A549 (cell line): ENCODE data around the gene GPI. TPM values are rescaled to one million over a fixed set of nuclear protein-coding genes. Genes with fewer than 3 reads are reported as not detected.
A peak's percentile ranks its signal among the peaks of the same experiment; 100 is the strongest.

Experiments
- ATAC-seq, 2 experiments: fragments of 200-7000 bp in 1 of 2; fragments of >200 bp in 1 of 2; cut with Nextera tagmentation in 1 of 2; cut with Tn5 transposase in 1 of 2; 3 replicates each; pipeline versions ENCODE4 v1.8.0 to v1.9.1; 2018 to 2020; ENCODE audit warnings: mild to moderate bottlenecking in 1 of 2, moderate library complexity in 1 of 2
- CTCF ChIA-PET: fragments of 300-600 bp; sonication (Branson Sonifier 250); formaldehyde crosslinking; extraction: SDS; loops from one replicate; lab custom pipeline; 2021; ENCODE audit warnings: antibody characterized with exemption, inconsistent platforms; lab: Yijun Ruan, JAX
- POLR2A ChIA-PET: fragments of 350-600 bp; formaldehyde crosslinking; extraction: SDS; loops from one replicate; lab custom pipeline; 2021; ENCODE audit warnings: antibody characterized with exemption, inconsistent platforms; lab: Yijun Ruan, JAX
- DNase-seq, 2 experiments: peaks; one replicate each; pipeline versions ENCODE4 v3.0.0 to v3.0.0-alpha.2; 2011 to 2016; ENCODE audit warnings: low read depth in 1 of 2, low spot score in 1 of 2
- FAIRE-seq: peaks from 2 replicates; lab custom pipeline; 2011; peaks lifted over from hg19 to GRCh38; lab: Jason Lieb, UNC
- H3K27ac ChIP-seq, 2 experiments: fragments of >200 bp; sonication (Bioruptor Twin); formaldehyde crosslinking; 3 replicates each; pipeline ENCODE4 v1.5.1; 2016 to 2017
- H3K4me1 ChIP-seq: fragments of >200 bp; sonication (Bioruptor Twin); formaldehyde crosslinking; 3 replicates; pipeline ENCODE4 v1.6.1; 2016
- H3K4me2 ChIP-seq: fragments of >200 bp; sonication (Bioruptor Twin); formaldehyde crosslinking; 3 replicates; pipeline ENCODE4 v1.6.1; 2016
- H3K4me3 ChIP-seq: fragments of >200 bp; sonication (Bioruptor Twin); formaldehyde crosslinking; 3 replicates; pipeline ENCODE4 v1.5.1; 2016
- H3K9me3 ChIP-seq: fragments of >200 bp; sonication (Bioruptor Twin); formaldehyde crosslinking; 3 replicates; pipeline ENCODE4 v1.6.1; 2016
- BHLHE40 ChIP-seq: IDR thresholded peaks from 2 replicates; pipeline ENCODE4 v1.6.1; 2012; ENCODE audit warnings: low read depth, low read length, inconsistent platforms
- CBX2 ChIP-seq: fragments of 200-600 bp; sonication (generic); IDR thresholded peaks from 2 replicates; pipeline ENCODE4 v1.6.1; 2016; ENCODE audit warnings: low read depth, mild to moderate bottlenecking, borderline replicate concordance
- CBX8 ChIP-seq: fragments of 200-600 bp; sonication (generic); IDR thresholded peaks from 2 replicates; pipeline ENCODE4 v1.6.1; 2016
- CEBPB ChIP-seq, 2 experiments: fragments of >200 bp in 1 of 2; sonication (Bioruptor Twin) in 1 of 2; formaldehyde crosslinking in 1 of 2; IDR thresholded peaks; 2 replicates each; pipeline ENCODE4 v1.6.1; 2012 to 2016
- CHD2 ChIP-seq: fragments of 150-350 bp; IDR thresholded peaks from 2 replicates; pipeline ENCODE4 v1.6.1; 2014; ENCODE audit warnings: low read length; ENCODE audit not compliant: partially characterized antibody
- EHMT2 ChIP-seq: fragments of 200-600 bp; sonication (generic); IDR thresholded peaks from 2 replicates; pipeline ENCODE4 v1.6.1; 2016; ENCODE audit warnings: antibody characterized with exemption, low read depth, mild to moderate bottlenecking, moderate library complexity
- EP300 ChIP-seq, 2 experiments: fragments of >200 bp; sonication (Bioruptor Twin); formaldehyde crosslinking; IDR thresholded peaks; 2 replicates in 1 of 2; 3 replicates in 1 of 2; pipeline ENCODE4 v1.6.1; 2016 to 2017
- FOSB ChIP-seq: fragments of 250-450 bp; sonication (Bioruptor Pico); IDR thresholded peaks from 2 replicates; pipeline ENCODE4 v1.5.0; 2020; ENCODE audit warnings: mild to moderate bottlenecking, moderate library complexity
- FOSL2 ChIP-seq, 2 experiments: fragments of 450-650 bp in 1 of 2; fragments of >200 bp in 1 of 2; sonication (Bioruptor Twin) in 1 of 2; formaldehyde crosslinking; IDR thresholded peaks; 2 replicates each; pipeline versions ENCODE4 v1.5.0 to v1.6.1; 2016 to 2020; ENCODE audit warnings: mild to moderate bottlenecking in 1 of 2, moderate library complexity in 1 of 2
- FOXS1 ChIP-seq: fragments of 250-450 bp; sonication (Bioruptor Pico); IDR thresholded peaks from 2 replicates; pipeline ENCODE4 v1.5.0; 2020; ENCODE audit warnings: mild to moderate bottlenecking, moderate library complexity
- HDAC2 ChIP-seq: fragments of 200-600 bp; sonication (generic); IDR thresholded peaks from 2 replicates; pipeline ENCODE4 v1.6.1; 2016
- HES2 ChIP-seq: fragments of >200 bp; sonication (Bioruptor Twin); formaldehyde crosslinking; IDR thresholded peaks from 2 replicates; pipeline ENCODE4 v1.6.1; 2016
- HOXA7 ChIP-seq: fragments of 250-450 bp; sonication (Bioruptor Pico); IDR thresholded peaks from 2 replicates; pipeline ENCODE4 v1.5.0; 2020; ENCODE audit warnings: mild to moderate bottlenecking, moderate library complexity
- HOXB5 ChIP-seq: fragments of 250-450 bp; sonication (Bioruptor Pico); IDR thresholded peaks from 2 replicates; pipeline ENCODE4 v1.5.0; 2020; ENCODE audit warnings: mild to moderate bottlenecking, moderate library complexity
- JUN ChIP-seq, 2 experiments: fragments of >200 bp; sonication (Bioruptor Twin); formaldehyde crosslinking; IDR thresholded peaks; 2 replicates in 1 of 2; 3 replicates in 1 of 2; pipeline ENCODE4 v1.6.1; 2016 to 2017
- JUNB ChIP-seq: fragments of >200 bp; sonication (Bioruptor Twin); formaldehyde crosslinking; IDR thresholded peaks from 2 replicates; pipeline ENCODE4 v1.6.1; 2016
- MAFK ChIP-seq: fragments of 450-650 bp; IDR thresholded peaks from 2 replicates; pipeline ENCODE4 v1.6.1; 2014; ENCODE audit not compliant: partially characterized antibody
- MAX ChIP-seq: IDR thresholded peaks from 2 replicates; pipeline ENCODE4 v1.6.1; 2012
- MAZ ChIP-seq: fragments of 150-350 bp; IDR thresholded peaks from 2 replicates; pipeline ENCODE4 v1.6.1; 2014; ENCODE audit warnings: antibody characterized with exemption, low read depth, low read length, borderline replicate concordance
- MYC ChIP-seq: IDR thresholded peaks from 2 replicates; pipeline ENCODE4 v1.6.1; 2012; ENCODE audit warnings: mild to moderate bottlenecking, inconsistent platforms, low read length, improper control_type of control experiment, borderline replicate concordance
- NPAS2 ChIP-seq: fragments of 250-450 bp; sonication (Bioruptor Pico); IDR thresholded peaks from 2 replicates; pipeline ENCODE4 v1.8.0; 2022; ENCODE audit warnings: mild to moderate bottlenecking, moderate library complexity, borderline replicate concordance
- POLR2A ChIP-seq: IDR thresholded peaks from 2 replicates; pipeline ENCODE4 v1.6.1; 2012; ENCODE audit warnings: mild to moderate bottlenecking, low read length
- RFX5 ChIP-seq: fragments of 450-650 bp; IDR thresholded peaks from 2 replicates; pipeline ENCODE4 v1.7.1; 2014; ENCODE audit warnings: antibody characterized with exemption, mild to moderate bottlenecking, moderate library complexity
- SREBF2 ChIP-seq: fragments of 450-650 bp; IDR thresholded peaks from 2 replicates; pipeline ENCODE4 v1.6.1; 2014; ENCODE audit warnings: mild to moderate bottlenecking, moderate library complexity
- TFCP2L1 ChIP-seq: fragments of 250-450 bp; sonication (Bioruptor Pico); IDR thresholded peaks from 2 replicates; pipeline ENCODE4 v1.5.0; 2021; ENCODE audit warnings: mild to moderate bottlenecking
- TP53 ChIP-seq: fragments of 250-450 bp; sonication (Bioruptor Pico); IDR thresholded peaks from 2 replicates; pipeline ENCODE4 v1.5.0; 2021; ENCODE audit warnings: mild to moderate bottlenecking, moderate library complexity
- ZC3H11A ChIP-seq: fragments of 450-650 bp; IDR thresholded peaks from 2 replicates; pipeline ENCODE4 v1.6.1; 2014; ENCODE audit warnings: antibody characterized with exemption, mild to moderate bottlenecking
- ZFP36 ChIP-seq: fragments of 450-650 bp; IDR thresholded peaks from 2 replicates; pipeline ENCODE4 v1.6.1; 2014; ENCODE audit warnings: borderline replicate concordance; ENCODE audit not compliant: partially characterized antibody
- WGBS: methylation state at CpG from one replicate; pipeline ENCODE4 v1.1.6; 2017; ENCODE audit errors: missing lambda C conversion rate; 5-methylcytosine and 5-hydroxymethylcytosine counted together
- polyA plus RNA-seq, 4 experiments: library from polyadenylated mRNA; depleted of rRNA in 3 of 4; stranded (reverse); fragments of >200 nt; fragmentation: RNase III in 1 of 4; extraction: RNeasy Plus Mini Kit Qiagen cat#74134 plus additional on column Dnase treatment in 1 of 4; gene quantifications; 2 replicates in 3 of 4; 3 replicates in 1 of 4; pipeline ENCODE4 v1.2.3, GENCODE V29; 2011 to 2017
- TF ChIP-seq, protein P1 (sequence below): fragments of 200-600 bp; sonication (generic); IDR thresholded peaks from 2 replicates; pipeline ENCODE4 v1.6.1; 2016; ENCODE audit warnings: antibody characterized with exemption, mild to moderate bottlenecking, moderate library complexity
- TF ChIP-seq, protein P2 (sequence below): fragments of >200 bp; sonication (Bioruptor Twin); formaldehyde crosslinking; IDR thresholded peaks from 3 replicates; pipeline ENCODE4 v1.5.1; 2016

Gene GPI
- polyA plus RNA-seq, 2 of the 4 experiments (the other 2 are of a cell fraction) = 548 to 565 TPM

DNA sequence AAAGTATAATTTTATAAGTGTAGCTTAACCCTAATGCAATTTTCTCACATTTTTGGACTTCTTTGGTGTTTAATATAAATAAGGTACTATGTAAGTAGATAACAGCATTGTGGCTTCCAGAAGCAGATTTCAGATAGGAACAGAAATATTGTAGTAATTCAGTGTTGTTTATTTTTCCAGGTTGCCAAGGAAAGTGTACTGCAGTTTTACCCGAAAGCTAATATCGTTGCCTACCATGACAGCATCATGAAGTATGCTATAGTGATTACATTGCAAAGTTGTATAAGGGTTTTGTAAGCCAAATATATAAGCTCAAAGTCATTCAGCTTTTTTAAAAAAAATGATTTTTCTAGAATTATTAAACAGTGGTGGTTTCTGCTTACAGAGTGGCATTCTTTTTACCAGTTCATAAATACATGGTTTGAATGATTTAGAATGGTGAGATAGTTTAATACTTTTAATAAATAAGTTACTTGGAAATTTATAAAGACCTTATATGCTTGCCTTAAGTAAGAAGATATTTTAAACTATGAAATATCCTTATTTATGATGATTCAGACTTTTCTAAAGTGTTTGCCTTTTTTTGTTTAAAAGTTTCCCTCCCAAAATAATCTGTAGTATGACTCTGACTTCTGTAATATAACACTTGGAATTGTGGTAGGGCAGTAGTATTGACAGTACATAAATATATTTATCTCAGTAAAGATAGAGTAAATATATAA lies 66.8 kb downstream of the GPI start:
- FAIRE-seq = peak; percentile 36
- peaks cover 24% of the 10 kb centered on the region for H3K4me1 ChIP-seq
- ChIA-PET CTCF (interaction anchor here (0.7 to 3.0 kb wide), 11 partner anchors 9 to 85 kb away, joined by 3 to 19 read pairs (median 4); no protein-coding TSS in a partner anchor), POLR2A (no interaction called here)
- no peaks in the 10 kb centered on the region for H3K9me3 ChIP-seq
- H3K4me2 ChIP-seq = peak overlapping the region; percentile 86; the same call in 2 of the 3 replicates
- DNase-seq = no peak
- H3K4me3 ChIP-seq = no peak overlapping the region
- TF ChIP-seq MAFK (peak; percentile 33), SREBF2 (no peak)
- no peak for ATAC-seq
- H3K27ac ChIP-seq = no peak overlapping the region
- 87% methylated on average over 2 of the region's 2 CpGs for WGBS

GRCh38 chr19:34432797-34433196 lies 67.8 kb downstream of the GPI start:
- no peak for ATAC-seq
- peaks cover 24% of the 10 kb centered on the region for H3K4me1 ChIP-seq
- ChIA-PET POLR2A (no interaction called here), CTCF (interaction anchor here (0.6 to 3.0 kb wide), 3 partner anchors 18 to 44 kb away, joined by 3 to 19 read pairs (median 4); no protein-coding TSS in a partner anchor)
- H3K9me3 ChIP-seq = no peaks in the 10 kb centered on the region
- WGBS = 96% methylated on average over 5 of the region's 5 CpGs
- DNase-seq = peak in 1 of 2 experiments; percentile 31
- H3K4me2 ChIP-seq = no peak overlapping the region
- H3K4me3 ChIP-seq = no peak overlapping the region
- FAIRE-seq = no peak
- 0 out of 5 replicates have a peak, but pooled peaks of 1 of the 2 experiments have one; percentile 23 for TF ChIP-seq JUN (IDR thresholded peaks at IDR 0.05)
- no peak for TF ChIP-seq EHMT2
- no peak for TF ChIP-seq ZFP36
- TF ChIP-seq, all 56 proteins: peak for 1
- no peak overlapping the region for H3K27ac ChIP-seq

GRCh38 chr19:34436716-34437115 lies 71.7 kb downstream of the GPI start:
- FAIRE-seq (peak; percentile 96), ATAC-seq (no peak)
- WGBS = 93% methylated on average over 3 of the region's 3 CpGs

GRCh38 chr19:34448191-34448590 lies 83.2 kb downstream of the GPI start:
- no peak overlapping the region for H3K4me3 ChIP-seq
- H3K4me1 ChIP-seq = no peaks in the 10 kb centered on the region
- POLR2A ChIA-PET = interaction anchor here (0.7 kb wide), 1 partner anchor 215 kb away, joined by 9 read pairs; no protein-coding TSS in a partner anchor
- CTCF ChIA-PET = interaction anchor here (1.6 to 1.7 kb wide), 3 partner anchors 11 to 23 kb away, joined by 4 to 6 read pairs (median 5); no protein-coding TSS in a partner anchor
- WGBS = 94% methylated on average over 3 of the region's 3 CpGs
- ATAC-seq (no peak; a peak in 1 of 6 replicates), DNase-seq (no peak), FAIRE-seq (no peak)
- no peaks in the 10 kb centered on the region for H3K9me3 ChIP-seq
- H3K27ac ChIP-seq = no peak overlapping the region
- no peak overlapping the region for H3K4me2 ChIP-seq
- TF ChIP-seq CEBPB (IDR thresholded peaks at IDR 0.05) (no peak), HDAC2 (no peak), RFX5 (no peak), HOXA7 (CRISPR knock-in tag) (no peak), JUNB (no peak), CBX8 (no peak), TFCP2L1 (CRISPR knock-in tag) (no peak), EP300 (IDR thresholded peaks at IDR 0.05) (no peak), TP53 (CRISPR knock-in tag) (no peak), MAFK (no peak), POLR2A (no peak)
- TF ChIP-seq, protein P1, sequence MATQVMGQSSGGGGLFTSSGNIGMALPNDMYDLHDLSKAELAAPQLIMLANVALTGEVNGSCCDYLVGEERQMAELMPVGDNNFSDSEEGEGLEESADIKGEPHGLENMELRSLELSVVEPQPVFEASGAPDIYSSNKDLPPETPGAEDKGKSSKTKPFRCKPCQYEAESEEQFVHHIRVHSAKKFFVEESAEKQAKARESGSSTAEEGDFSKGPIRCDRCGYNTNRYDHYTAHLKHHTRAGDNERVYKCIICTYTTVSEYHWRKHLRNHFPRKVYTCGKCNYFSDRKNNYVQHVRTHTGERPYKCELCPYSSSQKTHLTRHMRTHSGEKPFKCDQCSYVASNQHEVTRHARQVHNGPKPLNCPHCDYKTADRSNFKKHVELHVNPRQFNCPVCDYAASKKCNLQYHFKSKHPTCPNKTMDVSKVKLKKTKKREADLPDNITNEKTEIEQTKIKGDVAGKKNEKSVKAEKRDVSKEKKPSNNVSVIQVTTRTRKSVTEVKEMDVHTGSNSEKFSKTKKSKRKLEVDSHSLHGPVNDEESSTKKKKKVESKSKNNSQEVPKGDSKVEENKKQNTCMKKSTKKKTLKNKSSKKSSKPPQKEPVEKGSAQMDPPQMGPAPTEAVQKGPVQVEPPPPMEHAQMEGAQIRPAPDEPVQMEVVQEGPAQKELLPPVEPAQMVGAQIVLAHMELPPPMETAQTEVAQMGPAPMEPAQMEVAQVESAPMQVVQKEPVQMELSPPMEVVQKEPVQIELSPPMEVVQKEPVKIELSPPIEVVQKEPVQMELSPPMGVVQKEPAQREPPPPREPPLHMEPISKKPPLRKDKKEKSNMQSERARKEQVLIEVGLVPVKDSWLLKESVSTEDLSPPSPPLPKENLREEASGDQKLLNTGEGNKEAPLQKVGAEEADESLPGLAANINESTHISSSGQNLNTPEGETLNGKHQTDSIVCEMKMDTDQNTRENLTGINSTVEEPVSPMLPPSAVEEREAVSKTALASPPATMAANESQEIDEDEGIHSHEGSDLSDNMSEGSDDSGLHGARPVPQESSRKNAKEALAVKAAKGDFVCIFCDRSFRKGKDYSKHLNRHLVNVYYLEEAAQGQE = no peak
- TF ChIP-seq, protein P2, sequence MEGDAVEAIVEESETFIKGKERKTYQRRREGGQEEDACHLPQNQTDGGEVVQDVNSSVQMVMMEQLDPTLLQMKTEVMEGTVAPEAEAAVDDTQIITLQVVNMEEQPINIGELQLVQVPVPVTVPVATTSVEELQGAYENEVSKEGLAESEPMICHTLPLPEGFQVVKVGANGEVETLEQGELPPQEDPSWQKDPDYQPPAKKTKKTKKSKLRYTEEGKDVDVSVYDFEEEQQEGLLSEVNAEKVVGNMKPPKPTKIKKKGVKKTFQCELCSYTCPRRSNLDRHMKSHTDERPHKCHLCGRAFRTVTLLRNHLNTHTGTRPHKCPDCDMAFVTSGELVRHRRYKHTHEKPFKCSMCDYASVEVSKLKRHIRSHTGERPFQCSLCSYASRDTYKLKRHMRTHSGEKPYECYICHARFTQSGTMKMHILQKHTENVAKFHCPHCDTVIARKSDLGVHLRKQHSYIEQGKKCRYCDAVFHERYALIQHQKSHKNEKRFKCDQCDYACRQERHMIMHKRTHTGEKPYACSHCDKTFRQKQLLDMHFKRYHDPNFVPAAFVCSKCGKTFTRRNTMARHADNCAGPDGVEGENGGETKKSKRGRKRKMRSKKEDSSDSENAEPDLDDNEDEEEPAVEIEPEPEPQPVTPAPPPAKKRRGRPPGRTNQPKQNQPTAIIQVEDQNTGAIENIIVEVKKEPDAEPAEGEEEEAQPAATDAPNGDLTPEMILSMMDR = no peak

More at GRCh38 chr19:34436716-34437115, 71.7 kb downstream of the GPI start:
- Histone ChIP-seq H3K27ac (no peak overlapping the region), H3K4me2 (no peak overlapping the region), H3K9me3 (no peaks in the 10 kb centered on the region), H3K4me3 (no peak overlapping the region), H3K4me1 (peaks cover under 1% of the 10 kb centered on the region; the same call in 2 of the 3 replicates)
- ChIA-PET POLR2A (interaction anchor here (0.6 kb wide), 1 partner anchor 180 kb away, joined by 3 read pairs; no protein-coding TSS in a partner anchor), CTCF (interaction anchor here (1.1 to 1.7 kb wide), 2 partner anchors 11 to 78 kb away, joined by 4 to 5 read pairs; no protein-coding TSS in a partner anchor)
- DNase-seq = no peak
- no peak for TF ChIP-seq POLR2A
- no peak for TF ChIP-seq CHD2
- TF ChIP-seq ZC3H11A = no peak
- no peak for TF ChIP-seq MAZ
- no peak for TF ChIP-seq MAX
- TF ChIP-seq HOXB5 (CRISPR knock-in tag) = no peak
- no peak for TF ChIP-seq MYC
- TF ChIP-seq FOXS1 (CRISPR knock-in tag) = no peak
- TF ChIP-seq FOSL2 (IDR thresholded peaks at IDR 0.05) = no peak
- TF ChIP-seq FOSL2 (CRISPR knock-in tag; IDR thresholded peaks at IDR 0.05) = no peak
- no peak for TF ChIP-seq JUN (IDR thresholded peaks at IDR 0.05)
- no peak for TF ChIP-seq HES2
- TF ChIP-seq BHLHE40 = no peak
- TF ChIP-seq CBX2 = no peak
- TF ChIP-seq FOSB = no peak
- no peak for TF ChIP-seq MAFK
- TF ChIP-seq NPAS2 (CRISPR knock-in tag) = no peak
